Activated CD4-positive, alpha-beta memory T cell treated with anti-CD3 and anti-CD28 coated beads, Interleukin-2, amount 10 ng/mL, durations not matched to agents 7 days and 5 days (primary cell): ENCODE data around the gene MCM3. TPM values are rescaled to one million over a fixed set of nuclear protein-coding genes. Genes with fewer than 3 reads are reported as not detected.

Experiments
- CTCF ChIA-PET: fragments of 350-600 bp; sonication (Branson Sonifier 250); formaldehyde crosslinking; loops from one replicate; lab custom pipeline; 2021; ENCODE audit warnings: antibody characterized with exemption, inconsistent platforms; lab: Charles Lee
- POLR2A ChIA-PET: fragments of 350-600 bp; sonication (Branson Sonifier 250); formaldehyde crosslinking; loops from one replicate; lab custom pipeline; 2021; ENCODE audit warnings: antibody characterized with exemption; lab: Charles Lee
- DNase-seq: peaks from one replicate; pipeline ENCODE4 v3.0.0-alpha.2; 2020
- H3K27ac Mint-ChIP-seq: one replicate; pipeline ENCODE4 v1.8.0; 2021; ENCODE audit warnings: mild to moderate bottlenecking, mixed read lengths
- H3K27me3 Mint-ChIP-seq: one replicate; pipeline ENCODE4 v1.8.0; 2021; ENCODE audit warnings: mixed read lengths
- H3K36me3 Mint-ChIP-seq: one replicate; pipeline ENCODE4 v1.8.0; 2021; ENCODE audit warnings: low read depth, mixed read lengths
- H3K4me1 Mint-ChIP-seq: one replicate; pipeline ENCODE4 v1.8.0; 2021; ENCODE audit warnings: mixed read lengths
- H3K4me3 Mint-ChIP-seq: one replicate; pipeline ENCODE4 v1.8.0; 2021; ENCODE audit warnings: mild to moderate bottlenecking, mixed read lengths
- H3K9me3 Mint-ChIP-seq: one replicate; pipeline ENCODE4 v1.8.0; 2021; ENCODE audit warnings: mixed read lengths
- total RNA-seq, 2 experiments: library from RNA; stranded (reverse); gene quantifications; one replicate each; pipeline ENCODE4 v1.2.3, GENCODE V29; 2021

Gene MCM3
- total RNA-seq, 2 experiments from 2014 or later = 149 TPM

GRCh38 chr6:52314752-52315151, 30.2 kb upstream of the MCM3 start:
- DNase-seq = no peak
- H3K9me3 Mint-ChIP-seq = no peaks in the 10 kb centered on the region
- peaks cover 14% of the 10 kb centered on the region for H3K4me1 Mint-ChIP-seq
- no peaks in the 10 kb centered on the region for H3K36me3 Mint-ChIP-seq
- ChIA-PET POLR2A (no interaction called here), CTCF (no interaction called here)
- H3K27me3 Mint-ChIP-seq = no peaks in the 10 kb centered on the region
- H3K27ac Mint-ChIP-seq = no peak overlapping the region
- no peak overlapping the region for H3K4me3 Mint-ChIP-seq

DNA sequence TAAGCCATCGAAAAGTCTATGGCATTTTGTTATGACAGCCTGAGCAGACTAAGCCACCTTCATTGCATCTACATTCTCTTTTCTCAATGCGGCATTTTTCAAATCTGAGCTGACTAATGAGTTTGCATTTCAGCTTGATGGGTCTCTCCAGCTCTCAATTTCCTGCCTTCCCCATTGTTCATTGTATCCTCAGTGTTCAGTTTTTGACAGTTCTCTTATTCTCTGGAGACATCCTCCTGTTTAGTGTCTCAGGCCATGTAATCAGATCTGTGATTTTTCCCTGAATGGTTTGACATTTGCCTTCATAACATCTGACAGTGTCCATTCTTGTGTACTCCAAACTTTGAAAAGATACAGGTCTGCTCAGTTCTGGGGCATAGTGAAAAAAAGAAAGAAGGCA, 27.9 kb upstream of the MCM3 start:
- H3K4me1 Mint-ChIP-seq = peaks cover 17% of the 10 kb centered on the region
- H3K36me3 Mint-ChIP-seq = no peaks in the 10 kb centered on the region
- H3K4me3 Mint-ChIP-seq = no peak overlapping the region
- H3K27ac Mint-ChIP-seq = no peak overlapping the region
- no peaks in the 10 kb centered on the region for H3K9me3 Mint-ChIP-seq
- no peaks in the 10 kb centered on the region for H3K27me3 Mint-ChIP-seq
- ChIA-PET CTCF (interaction anchor here (1.4 kb wide), 1 partner anchor 88 kb away, joined by 4 read pairs; no protein-coding TSS in a partner anchor), POLR2A (interaction anchor here (1.9 kb wide), 1 partner anchor 49 kb away, joined by 5 read pairs; the partner anchor contains the start of gene PAQR8)
- DNase-seq = no peak

- Mint-ChIP-seq H3K4me1 (peaks cover 29% of the 10 kb centered on the region), H3K36me3 (no peaks in the 10 kb centered on the region), H3K27me3 (no peaks in the 10 kb centered on the region), H3K4me3 (no peak overlapping the region), H3K9me3 (no peaks in the 10 kb centered on the region), H3K27ac (no peak overlapping the region)
- DNase-seq = no peak
- ChIA-PET POLR2A (interaction anchor here (1.1 kb wide), 1 partner anchor 14 kb away, joined by 3 read pairs; no protein-coding TSS in a partner anchor), CTCF (no interaction called here)
Measured at GRCh38 chr6:52310932-52311331, 26.4 kb upstream of the MCM3 start.

- Mint-ChIP-seq H3K4me1 (peaks cover 54% of the 10 kb centered on the region), H3K27me3 (no peaks in the 10 kb centered on the region), H3K9me3 (no peaks in the 10 kb centered on the region), H3K27ac (peak overlapping the region; percentile 78), H3K36me3 (no peaks in the 10 kb centered on the region), H3K4me3 (peak overlapping the region; percentile 48)
- ChIA-PET CTCF (interaction anchor here (1.2 to 2.9 kb wide), 6 partner anchors 23 to 100 kb away, joined by 3 to 12 read pairs (median 5); partner anchors contain the start of genes MCM3 and PAQR8), POLR2A (interaction anchor here (1.3 to 4.8 kb wide), 4 partner anchors 23 to 226 kb away, joined by 3 to 57 read pairs (median 16); partner anchors contain the start of genes MCM3 and PAQR8)
- DNase-seq = no peak
Measured at GRCh38 chr6:52307900-52308372, 23.4 kb upstream of the MCM3 start.

DNA sequence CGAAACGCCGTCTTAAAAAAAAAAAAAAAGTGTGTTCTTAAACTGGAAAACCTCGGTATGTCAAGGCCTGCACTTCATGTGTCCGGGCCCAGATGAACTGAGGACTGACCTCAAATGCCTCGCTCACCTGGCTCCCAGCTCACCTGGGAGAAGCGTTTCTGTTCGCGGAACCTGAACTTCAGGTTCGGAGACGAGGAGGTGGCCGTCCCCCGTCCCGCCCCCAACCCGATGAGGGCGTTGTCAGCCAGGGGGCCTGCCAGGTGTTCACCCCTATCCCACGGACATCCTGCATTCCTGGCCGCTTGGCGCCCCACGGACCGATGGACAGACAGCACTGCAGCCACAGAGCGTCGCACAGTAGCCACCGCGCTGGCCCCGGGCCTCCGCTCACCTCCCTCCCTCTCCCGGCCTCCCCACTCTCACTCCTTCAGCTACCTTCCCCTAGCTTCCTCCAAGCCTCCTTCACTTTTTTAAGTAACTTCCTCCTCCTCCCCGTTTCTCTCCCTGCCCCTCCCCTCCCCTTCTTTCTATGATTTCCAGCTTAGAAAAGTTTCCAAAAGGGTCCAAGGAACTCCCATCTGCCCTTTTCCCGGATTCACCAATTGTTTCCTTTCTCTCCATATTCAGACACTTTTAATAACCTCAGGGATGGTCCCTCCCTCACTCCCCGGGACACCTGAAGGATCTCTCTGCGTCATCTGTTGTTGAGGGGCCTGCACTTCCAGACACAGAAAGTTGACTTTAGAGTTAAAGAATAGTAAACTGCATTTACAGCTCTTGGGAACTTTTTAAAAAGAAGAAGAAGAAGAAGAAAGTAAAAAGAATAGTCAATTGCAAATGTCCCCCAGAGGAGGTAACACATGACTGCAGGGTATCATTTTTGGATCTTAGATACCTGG, 22.7 kb upstream of the MCM3 start:
- Mint-ChIP-seq H3K4me3 (peak overlapping the region; percentile 48), H3K36me3 (no peaks in the 10 kb centered on the region), H3K4me1 (peaks cover 54% of the 10 kb centered on the region), H3K27me3 (no peaks in the 10 kb centered on the region), H3K27ac (peak overlapping the region; percentile 78), H3K9me3 (no peaks in the 10 kb centered on the region)
- no peak for DNase-seq
- ChIA-PET POLR2A (interaction anchor here (0.8 to 4.8 kb wide), 5 partner anchors 22 to 227 kb away, joined by 3 to 57 read pairs (median 15); partner anchors contain the start of genes MCM3 and PAQR8), CTCF (interaction anchor here (0.6 to 2.9 kb wide), 8 partner anchors 22 to 1053 kb away, joined by 3 to 12 read pairs (median 5); partner anchors contain the start of genes MCM3 and PAQR8)

GRCh38 chr6:52305948-52306767, 21.6 kb upstream of the MCM3 start:
- Mint-ChIP-seq H3K4me3 (peak overlapping the region; percentile 1), H3K36me3 (no peaks in the 10 kb centered on the region), H3K27me3 (no peaks in the 10 kb centered on the region), H3K4me1 (peaks cover 54% of the 10 kb centered on the region), H3K27ac (peak overlapping the region; percentile 67), H3K9me3 (no peaks in the 10 kb centered on the region)
- CTCF ChIA-PET = interaction anchor here (1.4 to 4.4 kb wide), 5 partner anchors 21 to 94 kb away, joined by 5 to 21 read pairs (median 6); partner anchors contain the start of genes MCM3 and PAQR8
- POLR2A ChIA-PET = interaction anchor here (1.9 to 4.8 kb wide), 4 partner anchors 13 to 84 kb away, joined by 5 to 57 read pairs (median 16); partner anchors contain the start of genes MCM3 and PAQR8
- no peak for DNase-seq

DNA sequence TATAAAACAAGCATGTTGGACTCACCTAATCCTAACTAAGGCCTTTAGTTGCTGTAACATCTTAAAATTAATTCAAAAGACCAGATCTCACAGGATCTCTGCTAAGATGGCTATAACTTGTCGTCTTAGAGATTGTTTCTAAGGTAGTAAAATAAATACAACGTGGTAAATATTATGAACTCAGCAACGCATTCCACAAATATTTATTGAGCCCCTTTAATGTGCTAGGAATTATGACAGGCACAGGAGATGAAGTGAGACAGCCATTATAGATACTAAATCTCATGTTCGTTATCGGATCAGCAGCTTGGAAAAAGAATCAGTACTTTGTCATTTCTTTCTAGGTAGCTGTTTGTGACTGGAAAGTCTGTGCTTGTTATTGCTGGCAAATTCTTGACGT, 20.9 kb upstream of the MCM3 start:
- no peaks in the 10 kb centered on the region for H3K27me3 Mint-ChIP-seq
- peaks cover 54% of the 10 kb centered on the region for H3K4me1 Mint-ChIP-seq

GRCh38 chr6:52304983-52305390, 20.4 kb upstream of the MCM3 start:
- Mint-ChIP-seq H3K4me3 (peak overlapping the region; percentile 24), H3K27me3 (no peaks in the 10 kb centered on the region), H3K36me3 (no peaks in the 10 kb centered on the region), H3K27ac (peak overlapping the region; percentile 67), H3K9me3 (no peaks in the 10 kb centered on the region), H3K4me1 (peaks cover 52% of the 10 kb centered on the region)
- ChIA-PET CTCF (interaction anchor here (1.1 to 4.4 kb wide), 2 partner anchors 19 to 92 kb away, joined by 3 to 21 read pairs; partner anchors contain the start of gene MCM3), POLR2A (interaction anchor here (0.8 to 4.8 kb wide), 5 partner anchors 12 to 85 kb away, joined by 3 to 57 read pairs (median 15); partner anchors contain the start of genes MCM3 and PAQR8)
- no peak for DNase-seq

More for the DNA sequence above, 20.9 kb upstream of the MCM3 start:
- DNase-seq = no peak
- Mint-ChIP-seq H3K27ac (peak overlapping the region; percentile 67), H3K4me3 (peak overlapping the region; percentile 24), H3K9me3 (no peaks in the 10 kb centered on the region), H3K36me3 (no peaks in the 10 kb centered on the region)
- POLR2A ChIA-PET = interaction anchor here (0.8 to 4.8 kb wide), 5 partner anchors 12 to 85 kb away, joined by 3 to 57 read pairs (median 15); partner anchors contain the start of genes MCM3 and PAQR8
- CTCF ChIA-PET = interaction anchor here (1.1 to 4.4 kb wide), 2 partner anchors 20 to 92 kb away, joined by 3 to 21 read pairs; partner anchors contain the start of gene MCM3

DNA sequence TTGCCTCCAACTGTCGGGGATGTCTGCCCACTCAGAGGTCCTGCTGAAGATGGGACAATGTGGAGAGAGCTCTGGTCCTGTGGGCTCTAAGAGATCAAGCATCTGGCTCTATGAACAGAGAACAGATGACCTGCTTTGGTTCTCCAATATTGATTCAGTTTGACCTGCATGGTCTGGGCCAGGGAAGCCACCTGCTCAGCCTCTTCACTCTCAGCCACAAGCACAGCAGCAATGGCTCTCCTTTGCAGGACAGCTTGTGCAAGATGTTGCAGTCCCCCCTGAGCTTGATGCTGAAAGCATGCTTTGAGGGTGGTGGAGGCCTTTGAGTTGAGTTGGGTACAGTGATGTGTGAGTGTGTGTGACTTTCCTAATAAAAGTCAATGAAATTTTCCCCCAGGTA, 18.6 kb upstream of the MCM3 start:
- DNase-seq = no peak
- Mint-ChIP-seq H3K4me1 (peaks cover 45% of the 10 kb centered on the region), H3K36me3 (no peaks in the 10 kb centered on the region), H3K27ac (no peak overlapping the region), H3K4me3 (no peak overlapping the region), H3K27me3 (no peaks in the 10 kb centered on the region), H3K9me3 (no peaks in the 10 kb centered on the region)
- ChIA-PET POLR2A (interaction anchor here (0.6 to 2.2 kb wide), 3 partner anchors 17 to 95 kb away, joined by 3 to 7 read pairs (median 6); partner anchors contain the start of gene MCM3), CTCF (interaction anchor here (0.8 to 4.4 kb wide), 2 partner anchors 11 to 18 kb away, joined by 5 to 21 read pairs; partner anchors contain the start of gene MCM3)

- H3K27ac Mint-ChIP-seq = no peak overlapping the region
- DNase-seq = no peak
- ChIA-PET CTCF (no interaction called here), POLR2A (interaction anchor here (0.8 kb wide), 1 partner anchor 15 kb away, joined by 3 read pairs; no protein-coding TSS in a partner anchor)
- no peaks in the 10 kb centered on the region for H3K27me3 Mint-ChIP-seq
- peaks cover 47% of the 10 kb centered on the region for H3K4me1 Mint-ChIP-seq
- H3K9me3 Mint-ChIP-seq = no peaks in the 10 kb centered on the region
- H3K36me3 Mint-ChIP-seq = no peaks in the 10 kb centered on the region
- no peak overlapping the region for H3K4me3 Mint-ChIP-seq
Measured at GRCh38 chr6:52301326-52301725, 16.8 kb upstream of the MCM3 start.

DNA sequence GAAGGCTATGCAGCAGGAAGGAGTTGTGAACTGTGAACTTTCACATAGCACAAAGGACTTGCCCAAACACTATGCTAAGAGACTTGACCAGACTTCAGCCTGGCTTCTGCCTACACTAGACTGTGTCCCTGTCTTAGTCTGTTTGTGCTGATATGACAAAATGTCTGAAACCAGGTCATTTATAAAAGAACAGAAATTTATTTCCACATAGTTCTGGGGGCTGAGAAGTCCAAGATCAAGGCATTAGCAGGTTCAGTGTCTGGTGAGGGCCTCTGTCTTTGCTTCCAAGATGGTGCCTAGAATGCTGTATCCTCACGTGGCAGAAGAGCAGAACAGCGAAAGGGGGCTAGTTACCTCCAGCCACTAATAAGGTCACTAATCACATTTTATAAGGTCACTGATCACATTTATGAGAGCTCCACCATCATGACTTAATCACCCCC, 16.0 kb upstream of the MCM3 start:
- no peak for DNase-seq
- no peak overlapping the region for H3K4me3 Mint-ChIP-seq
- ChIA-PET CTCF (interaction anchor here (2.0 kb wide), 1 partner anchor 15 kb away, joined by 8 read pairs; the partner anchor contains the start of gene MCM3), POLR2A (no interaction called here)
- H3K27ac Mint-ChIP-seq = no peak overlapping the region
- H3K4me1 Mint-ChIP-seq = peaks cover 45% of the 10 kb centered on the region
- peaks cover 2% of the 10 kb centered on the region for H3K9me3 Mint-ChIP-seq
- no peaks in the 10 kb centered on the region for H3K36me3 Mint-ChIP-seq
- H3K27me3 Mint-ChIP-seq = no peaks in the 10 kb centered on the region
